ENCODE measurements around the gene SCIMP.

The SCIMP gene

DNA sequence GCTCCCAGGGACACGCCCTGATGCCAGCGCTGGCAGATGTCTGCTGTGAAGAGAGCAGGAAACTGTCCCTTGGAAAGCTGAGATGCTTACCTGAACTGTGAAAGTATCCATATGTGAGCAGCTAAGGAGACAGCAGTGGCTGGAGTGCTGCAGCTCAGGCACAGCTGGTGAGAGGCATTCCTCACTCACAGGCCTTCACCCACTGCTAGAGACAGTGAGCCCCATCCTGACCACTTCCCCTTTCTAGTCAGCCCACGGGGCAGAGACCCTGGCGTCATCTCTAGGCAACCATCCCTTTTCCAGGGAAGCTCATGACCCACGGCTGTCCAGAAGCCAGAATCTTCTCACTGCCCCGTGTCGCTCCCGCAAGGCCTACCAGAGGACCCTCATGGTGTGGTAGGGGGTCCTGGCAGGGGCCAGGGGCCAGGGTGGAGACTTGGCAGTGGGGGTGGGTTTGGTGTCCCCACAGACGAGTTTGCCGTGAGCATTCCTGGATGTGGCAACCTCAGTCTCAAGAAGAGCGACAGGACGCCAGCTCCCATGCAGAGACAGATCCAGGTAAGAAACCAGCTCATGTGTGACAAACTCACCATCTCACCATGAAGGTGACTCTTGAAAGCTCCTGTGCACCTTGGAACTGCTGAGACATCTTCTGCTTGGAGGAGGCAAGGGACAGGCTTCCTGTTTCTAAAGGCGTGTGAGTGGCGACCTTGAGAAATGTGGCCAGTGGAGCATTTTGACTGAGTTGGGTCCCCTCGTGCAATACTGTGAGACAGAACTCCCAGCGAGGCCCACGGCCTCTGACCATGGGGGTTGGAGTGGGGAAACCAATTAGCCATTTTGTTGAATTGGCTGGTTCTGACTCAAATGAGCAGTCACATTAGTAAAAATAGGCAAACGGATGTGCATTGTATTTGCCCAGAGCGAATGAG is at the start of gene SCIMP:
TSS of gene SCIMP (minus strand) at position 216 of the 932 bp plus-strand sequence. CDS start at position 111, 105 bp downstream.
- in situ Hi-C loops (cut with HindIII; ENCODE audit: low pct_unique_long_range_greater_than_20kb, low sequenced_read_pairs), result no loop called here
- TF ChIP-seq JUND (IDR thresholded peaks at IDR 0.05; ENCODE audit: low read depth), result no peak
- DNase-seq (ENCODE audit: low read depth in 1 of 2, low spot score in 1 of 2), result no peak

DNA sequence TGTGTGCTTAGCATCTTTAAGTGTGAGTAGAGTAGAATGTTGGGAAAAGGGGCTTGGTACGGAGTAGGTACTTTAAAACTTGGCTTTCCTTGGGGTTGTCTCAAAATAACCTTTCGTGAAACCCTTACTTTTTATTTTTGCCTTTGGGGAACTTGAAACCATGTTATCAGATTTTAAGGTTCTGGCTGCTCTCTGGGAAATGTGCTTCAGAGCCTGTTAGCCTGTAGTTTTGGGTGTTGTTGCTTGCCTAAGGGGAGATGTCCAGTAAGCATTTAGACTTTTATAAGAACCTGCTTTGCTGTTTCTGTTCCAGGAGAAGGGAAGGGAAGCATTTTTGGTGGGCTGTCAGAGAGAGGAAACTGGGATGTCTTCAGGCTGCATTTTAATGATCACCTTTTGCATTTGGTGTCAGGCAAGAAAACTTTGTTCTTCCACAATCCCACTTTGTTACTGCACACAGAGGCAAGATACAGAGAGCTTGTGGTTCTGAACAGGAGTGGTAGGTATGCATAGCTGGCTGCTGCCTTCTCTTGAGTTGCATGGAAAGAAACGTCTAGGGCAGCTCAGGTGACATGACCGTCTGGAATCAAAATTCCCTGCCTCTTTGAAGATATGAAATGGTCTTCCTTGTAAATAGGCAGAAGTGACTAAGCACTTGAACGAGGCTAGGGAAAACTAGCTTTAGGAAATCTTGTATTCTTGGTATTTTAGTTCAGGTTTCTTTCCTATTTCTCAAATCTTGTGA is 49.1 kb upstream of the SCIMP start:
- TF ChIP-seq JUND (IDR thresholded peaks at IDR 0.05; ENCODE audit: low read depth), result no peak
- DNase-seq (ENCODE audit: low read depth in 1 of 2, low spot score in 1 of 2), result peak in 1 of 2 experiments; percentile 63
- in situ Hi-C loops (cut with HindIII; ENCODE audit: low pct_unique_long_range_greater_than_20kb, low sequenced_read_pairs), result no loop called here

DNA sequence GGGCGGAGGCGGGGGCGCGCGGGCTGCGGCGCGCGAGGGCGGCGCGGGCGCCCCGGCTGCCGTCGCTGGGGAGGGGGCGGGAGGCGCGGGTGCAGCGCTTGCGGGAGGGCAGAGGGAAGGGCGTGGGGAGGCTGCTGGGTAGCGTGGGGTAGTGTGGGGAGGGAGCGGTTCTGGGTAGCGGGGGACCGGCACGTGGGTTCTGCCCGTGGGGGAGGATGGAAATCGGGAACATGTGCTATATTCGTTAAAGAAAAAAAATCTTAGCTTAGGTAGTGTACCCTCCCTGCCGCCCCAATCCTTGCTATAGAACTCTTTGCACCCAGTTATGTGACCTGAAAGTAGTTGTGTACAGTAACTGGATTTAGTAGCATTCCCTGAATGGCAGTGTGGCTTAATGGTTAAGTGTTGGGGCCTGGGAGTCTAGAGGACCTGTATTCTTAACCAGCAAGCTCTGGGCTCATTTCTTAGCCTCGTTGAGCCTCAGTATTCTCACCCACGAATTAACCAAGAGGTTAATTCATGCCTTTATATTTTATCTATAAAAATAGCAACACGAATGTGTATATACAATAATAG is 48.1 kb upstream of the SCIMP start:
- TF ChIP-seq JUND (IDR thresholded peaks at IDR 0.05; ENCODE audit: low read depth), result no peak
- in situ Hi-C loops (cut with HindIII; ENCODE audit: low pct_unique_long_range_greater_than_20kb, low sequenced_read_pairs), result no loop called here
- DNase-seq (ENCODE audit: low read depth in 1 of 2, low spot score in 1 of 2), result no peak

DNA sequence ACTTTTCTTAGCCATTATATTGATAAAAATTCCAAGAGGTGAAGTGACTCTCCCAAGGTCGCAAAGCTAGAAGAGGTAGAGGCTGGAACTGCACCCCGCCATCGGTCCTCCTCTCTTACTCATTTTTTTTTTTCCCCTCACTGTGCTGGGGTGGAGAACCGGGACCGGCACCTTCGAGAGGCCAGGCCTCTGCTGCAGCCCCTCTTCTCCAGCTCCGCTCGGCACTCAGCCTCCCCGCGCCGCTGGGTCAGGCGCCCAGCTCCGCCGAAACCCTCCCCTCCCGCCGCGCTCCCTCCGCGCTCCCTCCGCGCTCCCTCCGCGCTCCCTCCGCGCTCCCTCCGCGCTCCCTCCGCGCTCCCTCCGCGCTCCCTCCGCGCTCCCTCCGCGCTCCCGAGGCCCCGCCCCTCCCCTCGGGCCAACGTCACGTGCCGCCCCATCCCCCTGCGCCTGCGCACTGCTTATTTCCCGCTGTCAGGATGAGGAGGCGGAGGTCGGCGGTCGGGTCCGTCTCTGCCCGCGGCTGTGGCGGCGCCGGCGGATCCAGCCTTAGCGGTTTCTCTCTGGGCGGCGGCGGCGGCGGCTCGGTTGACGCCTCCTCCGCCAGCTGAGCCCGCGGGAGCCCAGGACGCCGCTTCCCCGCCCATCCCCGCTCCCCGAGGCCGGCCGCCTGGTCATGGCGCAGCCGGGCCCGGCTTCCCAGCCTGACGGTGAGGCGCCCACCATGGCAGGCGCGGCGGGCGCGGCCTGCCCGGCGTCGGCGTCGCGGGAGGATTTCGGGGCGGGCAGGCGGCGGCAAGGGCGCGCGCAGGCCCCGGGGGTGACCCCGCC is 47.4 kb upstream of the SCIMP start, which contains the start of gene RABEP1:
TSS of gene RABEP1 (plus strand) at position 471 of the 828 bp plus-strand sequence. CDS start at position 674, 203 bp downstream.
- in situ Hi-C loops (cut with HindIII; ENCODE audit: low pct_unique_long_range_greater_than_20kb, low sequenced_read_pairs), result no loop called here
- TF ChIP-seq JUND (IDR thresholded peaks at IDR 0.05; ENCODE audit: low read depth), result no peak
- DNase-seq (ENCODE audit: low read depth in 1 of 2, low spot score in 1 of 2), result peak in 1 of 2 experiments; percentile 92

DNA sequence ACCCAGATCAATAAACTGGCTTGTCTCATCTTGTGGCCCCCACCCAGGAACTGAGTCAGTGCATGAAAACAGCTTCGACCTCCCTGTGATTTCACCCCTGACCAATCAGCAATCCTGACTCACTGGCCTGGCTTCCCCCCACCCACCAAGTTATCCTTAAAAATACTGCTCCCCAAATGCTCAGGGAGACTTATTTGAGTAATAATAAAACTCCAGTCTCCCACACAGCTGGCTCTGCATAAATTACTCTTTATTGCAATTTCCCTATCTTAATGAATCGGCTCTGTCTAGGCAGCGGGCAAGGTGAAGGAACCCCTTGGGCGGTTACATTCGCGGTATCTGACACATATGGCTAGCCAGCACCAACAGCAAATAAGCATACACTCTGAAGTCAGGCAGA is 37.7 kb upstream of the SCIMP start:
- in situ Hi-C loops (cut with HindIII; ENCODE audit: low pct_unique_long_range_greater_than_20kb, low sequenced_read_pairs), result no loop called here
- no peak for DNase-seq (ENCODE audit: low read depth in 1 of 2, low spot score in 1 of 2)
- no peak for TF ChIP-seq JUND (IDR thresholded peaks at IDR 0.05; ENCODE audit: low read depth)

DNA sequence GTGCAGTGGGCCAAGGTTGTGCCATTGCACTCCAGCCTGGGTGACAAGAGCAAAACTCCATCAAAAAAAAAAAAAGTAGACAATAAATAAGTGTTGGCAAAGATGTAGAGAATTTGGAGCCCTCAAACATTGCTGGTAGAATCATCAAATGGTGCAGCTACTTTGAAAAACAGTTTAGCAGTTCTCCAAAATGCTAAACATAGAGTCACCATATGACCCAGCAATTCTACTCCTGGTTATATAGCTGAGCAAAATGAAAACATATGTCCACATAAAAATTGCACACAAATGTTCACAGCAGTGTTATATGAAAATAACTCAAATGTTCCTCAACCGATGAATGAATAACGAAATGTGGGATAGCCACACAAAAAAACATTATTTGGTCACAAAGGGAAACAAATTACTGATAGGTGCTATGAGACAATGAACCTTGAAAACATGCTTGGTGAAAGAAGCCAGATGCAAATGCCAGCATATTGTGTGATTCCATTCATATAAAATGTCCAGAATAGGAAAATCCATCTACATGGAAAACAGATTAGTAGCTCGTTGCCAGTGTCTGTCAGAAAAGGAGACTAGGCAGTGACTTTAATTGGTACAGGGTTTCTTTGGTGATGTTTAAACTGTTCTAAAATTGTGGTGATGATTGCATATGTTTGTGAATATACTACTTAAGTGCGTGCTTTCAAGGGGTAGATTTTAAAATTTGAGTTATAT is 34.7 kb upstream of the SCIMP start:
- in situ Hi-C loops (cut with HindIII; ENCODE audit: low pct_unique_long_range_greater_than_20kb, low sequenced_read_pairs), result no loop called here
- no peak for TF ChIP-seq JUND (IDR thresholded peaks at IDR 0.05; ENCODE audit: low read depth)
- no peak for DNase-seq (ENCODE audit: low read depth in 1 of 2, low spot score in 1 of 2)

DNA sequence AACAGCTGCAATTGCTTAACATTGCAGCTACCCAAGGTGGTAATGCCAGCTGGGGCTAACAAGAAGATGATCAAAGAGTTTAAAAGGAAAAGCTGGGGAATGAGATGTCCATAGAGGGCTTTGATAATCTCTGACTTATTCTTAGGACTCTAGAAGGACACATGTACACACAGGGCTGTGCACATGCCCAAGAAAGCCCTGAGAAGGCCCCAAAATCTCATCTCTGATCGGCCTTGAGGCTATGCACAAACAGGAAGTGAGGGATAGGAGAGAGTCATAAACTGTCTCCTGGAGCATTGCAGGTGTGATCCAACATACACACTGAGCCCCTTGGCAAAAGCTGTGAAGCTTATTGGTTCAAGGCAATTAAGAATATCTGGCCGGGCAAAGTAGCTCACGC is 30.2 kb upstream of the SCIMP start:
- in situ Hi-C loops (cut with HindIII; ENCODE audit: low pct_unique_long_range_greater_than_20kb, low sequenced_read_pairs), result no loop called here
- TF ChIP-seq JUND (IDR thresholded peaks at IDR 0.05; ENCODE audit: low read depth), result peak; percentile 52; the same call in 1 of the 2 replicates
- peak in 1 of 2 experiments; percentile 97 for DNase-seq (ENCODE audit: low read depth in 1 of 2, low spot score in 1 of 2)

DNA sequence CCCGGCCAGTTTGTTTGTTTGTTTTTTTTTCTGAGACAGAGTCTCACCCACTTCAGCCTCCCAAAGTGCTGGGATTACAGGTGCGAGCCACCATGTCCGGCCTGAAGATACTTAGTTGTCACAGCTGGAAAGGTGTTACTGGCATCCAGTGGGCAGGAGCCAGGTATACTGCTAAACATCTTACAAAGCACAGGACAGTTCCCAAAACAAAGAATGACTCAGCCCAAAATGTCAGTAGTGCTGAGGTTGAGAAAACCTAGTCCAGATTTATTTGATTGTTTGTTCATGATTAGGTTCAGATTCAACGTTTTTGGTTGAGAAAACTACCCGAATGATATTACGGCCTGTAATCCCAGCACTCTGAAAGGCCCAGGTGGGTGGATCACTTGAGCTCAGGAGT is 28.8 kb upstream of the SCIMP start:
- no peak for TF ChIP-seq JUND (IDR thresholded peaks at IDR 0.05; ENCODE audit: low read depth)
- peak in 1 of 2 experiments; percentile 76 for DNase-seq (ENCODE audit: low read depth in 1 of 2, low spot score in 1 of 2)
- in situ Hi-C loops (cut with HindIII; ENCODE audit: low pct_unique_long_range_greater_than_20kb, low sequenced_read_pairs), result no loop called here

DNA sequence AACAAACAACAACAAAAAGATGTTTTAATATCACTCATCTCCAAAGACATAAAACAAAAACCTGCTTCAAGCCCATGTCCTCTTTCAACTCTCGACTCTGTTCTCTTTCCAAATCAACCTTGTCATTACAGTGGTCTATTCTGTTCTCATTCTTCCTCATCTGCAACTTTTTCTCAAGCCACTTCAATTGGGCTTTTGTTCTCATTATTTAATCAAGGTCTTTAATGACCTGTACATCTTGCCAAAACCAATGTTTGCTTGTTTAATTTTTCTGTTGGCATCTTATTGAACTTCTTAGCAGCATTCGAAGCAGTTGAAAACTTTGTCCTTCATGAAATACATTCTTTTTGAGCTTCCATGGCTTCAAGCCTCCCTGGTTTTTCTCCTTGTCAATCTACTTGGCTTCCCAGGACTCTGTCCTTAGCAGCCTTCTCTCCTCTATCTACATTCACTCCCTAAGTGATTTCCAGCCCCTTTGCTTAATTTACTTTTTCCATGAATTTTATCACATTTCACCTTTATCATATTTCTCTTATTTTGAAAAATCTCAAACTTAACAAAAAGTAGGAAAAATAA is 27.8 kb upstream of the SCIMP start:
- DNase-seq (ENCODE audit: low read depth in 1 of 2, low spot score in 1 of 2), result peak in 1 of 2 experiments; percentile 91
- 0 out of 2 replicates have a peak, but pooled peaks have one; percentile 30 for TF ChIP-seq JUND (IDR thresholded peaks at IDR 0.05; ENCODE audit: low read depth)
- in situ Hi-C loops (cut with HindIII; ENCODE audit: low pct_unique_long_range_greater_than_20kb, low sequenced_read_pairs), result no loop called here

DNA sequence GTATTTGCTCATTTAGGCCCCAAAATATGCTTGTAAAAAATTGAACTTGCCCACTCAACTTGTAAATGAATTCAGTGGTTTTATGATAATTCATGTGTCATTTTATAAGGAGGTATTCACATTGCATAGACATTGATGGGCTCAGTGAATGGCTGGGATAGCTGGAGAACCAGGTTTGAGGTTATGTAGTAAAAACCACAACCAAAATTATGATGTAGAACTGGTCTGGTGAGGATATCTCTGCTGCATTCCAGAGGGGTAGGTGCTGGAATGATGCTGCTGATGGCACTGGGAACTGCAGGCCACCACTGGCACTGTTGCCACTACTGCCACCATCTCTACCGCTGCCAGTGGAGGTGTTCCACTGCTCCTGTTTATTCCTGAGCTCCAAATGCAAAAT is 25.9 kb upstream of the SCIMP start:
- in situ Hi-C loops (cut with HindIII; ENCODE audit: low pct_unique_long_range_greater_than_20kb, low sequenced_read_pairs), result no loop called here
- peak in 1 of 2 experiments; percentile 94 for DNase-seq (ENCODE audit: low read depth in 1 of 2, low spot score in 1 of 2)
- no peak for TF ChIP-seq JUND (IDR thresholded peaks at IDR 0.05; ENCODE audit: low read depth)

DNA sequence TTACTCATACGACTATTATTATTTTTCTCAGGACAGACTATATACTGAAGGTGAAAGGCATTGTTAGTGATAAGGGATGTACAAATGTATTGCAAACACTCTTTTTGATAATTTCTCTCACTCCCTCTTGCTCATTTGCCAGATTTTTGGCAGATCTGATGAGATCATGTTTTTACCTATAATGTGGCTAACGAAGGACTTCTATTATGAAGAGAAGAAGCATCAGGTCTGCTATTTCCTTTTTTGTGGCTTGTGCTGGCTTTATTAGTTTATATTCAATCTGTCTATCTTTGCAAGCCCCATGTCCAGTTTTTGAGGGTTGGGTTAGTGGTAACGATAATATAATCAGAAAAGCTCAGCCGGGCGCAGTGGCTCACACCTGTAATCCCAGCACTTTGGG is 22.5 kb upstream of the SCIMP start:
- in situ Hi-C loops (cut with HindIII; ENCODE audit: low pct_unique_long_range_greater_than_20kb, low sequenced_read_pairs), result no loop called here
- TF ChIP-seq JUND (IDR thresholded peaks at IDR 0.05; ENCODE audit: low read depth), result no peak
- no peak for DNase-seq (ENCODE audit: low read depth in 1 of 2, low spot score in 1 of 2)
